Retinal pigment epithelial cell (primary cell): ENCODE measurements around the gene HERPUD1.

Experiments
- DNase-seq: peaks from one replicate; pipeline ENCODE4 v3.0.0-alpha.2; 2010; ENCODE audit warnings: low read depth
- H3K4me3 ChIP-seq: 2 replicates; pipeline ENCODE4 v1.5.1; 2011; ENCODE audit warnings: mild to moderate bottlenecking, low read length, control low read depth, moderate library complexity
- TF ChIP-seq, protein P1 (sequence below): conservative IDR thresholded peaks from 2 replicates; pipeline ENCODE4 v1.5.1; 2011; ENCODE audit warnings: low read depth, low read length, control low read depth, inconsistent platforms

Gene HERPUD1

GRCh38 chr16:56993204-56993603, 61.3 kb downstream of the HERPUD1 start:
- DNase-seq: no peak
- TF ChIP-seq, protein P1, sequence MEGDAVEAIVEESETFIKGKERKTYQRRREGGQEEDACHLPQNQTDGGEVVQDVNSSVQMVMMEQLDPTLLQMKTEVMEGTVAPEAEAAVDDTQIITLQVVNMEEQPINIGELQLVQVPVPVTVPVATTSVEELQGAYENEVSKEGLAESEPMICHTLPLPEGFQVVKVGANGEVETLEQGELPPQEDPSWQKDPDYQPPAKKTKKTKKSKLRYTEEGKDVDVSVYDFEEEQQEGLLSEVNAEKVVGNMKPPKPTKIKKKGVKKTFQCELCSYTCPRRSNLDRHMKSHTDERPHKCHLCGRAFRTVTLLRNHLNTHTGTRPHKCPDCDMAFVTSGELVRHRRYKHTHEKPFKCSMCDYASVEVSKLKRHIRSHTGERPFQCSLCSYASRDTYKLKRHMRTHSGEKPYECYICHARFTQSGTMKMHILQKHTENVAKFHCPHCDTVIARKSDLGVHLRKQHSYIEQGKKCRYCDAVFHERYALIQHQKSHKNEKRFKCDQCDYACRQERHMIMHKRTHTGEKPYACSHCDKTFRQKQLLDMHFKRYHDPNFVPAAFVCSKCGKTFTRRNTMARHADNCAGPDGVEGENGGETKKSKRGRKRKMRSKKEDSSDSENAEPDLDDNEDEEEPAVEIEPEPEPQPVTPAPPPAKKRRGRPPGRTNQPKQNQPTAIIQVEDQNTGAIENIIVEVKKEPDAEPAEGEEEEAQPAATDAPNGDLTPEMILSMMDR: no peak
- H3K4me3 ChIP-seq: no peak overlapping the region

DNA sequence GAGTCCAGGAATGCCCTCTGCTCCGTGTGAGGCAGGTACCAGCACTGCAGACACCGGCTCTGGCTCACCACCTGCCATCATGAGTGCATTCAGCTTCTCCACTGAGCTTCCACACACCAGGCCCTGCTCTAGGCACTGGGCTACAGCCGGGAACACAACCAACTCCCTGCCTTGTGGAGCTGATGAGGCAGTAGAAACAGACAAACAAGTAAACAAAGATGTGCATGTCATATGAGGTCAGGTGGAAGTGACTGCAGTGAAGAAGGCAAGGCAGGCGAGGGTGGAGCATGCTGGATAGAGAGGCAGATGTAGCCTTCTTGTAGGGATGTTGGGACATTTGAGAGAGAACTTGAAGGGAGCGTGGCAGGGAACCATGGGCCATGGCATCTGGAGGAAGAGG, 62.4 kb downstream of the HERPUD1 start:
- TF ChIP-seq, protein P1: no peak
- DNase-seq: no peak

More for the DNA sequence above, 62.4 kb downstream of the HERPUD1 start:
- no peak overlapping the region for H3K4me3 ChIP-seq
